HepG2 (cell line): ENCODE measurements around the gene SLC22A4. TPM values are rescaled to one million over a fixed set of nuclear protein-coding genes. Genes with fewer than 3 reads are reported as not detected.

Experiments
- ADNP ChIP-seq: sonication (generic); formaldehyde crosslinking; IDR thresholded peaks from 2 replicates; pipeline ENCODE4 v1.4.0; 2020; ENCODE audit warnings: missing genetic modification reagents
- AGO1 ChIP-seq: fragments of 200-400 bp; formaldehyde crosslinking; IDR thresholded peaks from 2 replicates; pipeline ENCODE4 v1.6.1; 2017; ENCODE audit warnings: mild to moderate bottlenecking, low read depth, low read length, moderate library complexity; ENCODE audit not compliant: poor library complexity, severe bottlenecking
- AGO2 ChIP-seq: fragments of 200-400 bp; formaldehyde crosslinking; optimal IDR thresholded peaks from 2 replicates; pipeline ENCODE3; 2017; ENCODE audit warnings: mild to moderate bottlenecking, low read depth, low read length, moderate library complexity
- ARNT2 ChIP-seq: sonication (generic); formaldehyde crosslinking; IDR thresholded peaks from 2 replicates; pipeline ENCODE4 v1.8.0; 2022; ENCODE audit warnings: mild to moderate bottlenecking, low read depth, missing genetic modification reagents, moderate library complexity
- ERF ChIP-seq: IDR thresholded peaks from 2 replicates; pipeline ENCODE4 v1.6.1; 2018; ENCODE audit warnings: missing biosample characterization, missing genetic modification reagents
- FOXO1 ChIP-seq: sonication (generic); formaldehyde crosslinking; IDR thresholded peaks from 2 replicates; pipeline ENCODE4 v1.4.0; 2020; ENCODE audit warnings: missing genetic modification reagents
- HNRNPL ChIP-seq: fragments of 200-400 bp; formaldehyde crosslinking; IDR thresholded peaks from 2 replicates; pipeline ENCODE4 v1.6.1; 2017; ENCODE audit warnings: mild to moderate bottlenecking, low read depth, low read length
- HNRNPUL1 ChIP-seq: fragments of 200-400 bp; formaldehyde crosslinking; IDR thresholded peaks from 2 replicates; pipeline ENCODE4 v1.6.1; 2017; ENCODE audit warnings: low read depth, mild to moderate bottlenecking, low read length, moderate library complexity
- MXI1 ChIP-seq: IDR thresholded peaks from 3 replicates; pipeline ENCODE4 v1.6.1; 2012; ENCODE audit warnings: low read depth, low read length, inconsistent platforms, borderline replicate concordance
- RBAK ChIP-seq: sonication (generic); formaldehyde crosslinking; IDR thresholded peaks from 2 replicates; pipeline ENCODE4 v1.5.1; 2020; ENCODE audit warnings: mild to moderate bottlenecking, missing genetic modification reagents
- REXO4 ChIP-seq: sonication (generic); formaldehyde crosslinking; IDR thresholded peaks from 2 replicates; pipeline ENCODE4 v1.8.0; 2022; ENCODE audit warnings: missing genetic modification reagents, mild to moderate bottlenecking, borderline replicate concordance
- ZFY ChIP-seq: sonication (generic); formaldehyde crosslinking; IDR thresholded peaks from 2 replicates; pipeline ENCODE4 v1.4.0; 2020; ENCODE audit warnings: missing genetic modification reagents
- ZMYM4 ChIP-seq: sonication (generic); formaldehyde crosslinking; IDR thresholded peaks from 2 replicates; pipeline ENCODE4 v1.8.1; 2023; ENCODE audit warnings: mild to moderate bottlenecking, missing genetic modification reagents
- ZNF138 ChIP-seq: sonication (generic); formaldehyde crosslinking; IDR thresholded peaks from 2 replicates; pipeline ENCODE4 v1.5.0; 2020; ENCODE audit warnings: mild to moderate bottlenecking, low read depth, missing genetic modification reagents
- ZNF235 ChIP-seq: sonication (generic); formaldehyde crosslinking; IDR thresholded peaks from 2 replicates; pipeline ENCODE4 v1.8.1; 2023; ENCODE audit warnings: mild to moderate bottlenecking, missing genetic modification reagents, borderline replicate concordance
- ZNF24 ChIP-seq: fragments of 450-650 bp; IDR thresholded peaks from 2 replicates; pipeline ENCODE4 v1.6.1; 2017; ENCODE audit warnings: antibody characterized with exemption, mild to moderate bottlenecking
- ZNF260 ChIP-seq: sonication (generic); formaldehyde crosslinking; IDR thresholded peaks from 2 replicates; pipeline ENCODE4 v1.4.0; 2020; ENCODE audit warnings: missing genetic modification reagents, low read depth, mild to moderate bottlenecking, borderline replicate concordance
- ZSCAN20 ChIP-seq: sonication (generic); formaldehyde crosslinking; IDR thresholded peaks from 2 replicates; pipeline ENCODE4 v1.4.0; 2020; ENCODE audit warnings: missing genetic modification reagents, mild to moderate bottlenecking, borderline replicate concordance
- polyA plus RNA-seq, 8 experiments: library from polyadenylated mRNA; depleted of rRNA in 3 of 8; stranded (reverse) in 7 of 8; unstranded in 1 of 8; fragments of >200 nt; fragmentation: Illumina TruSeq in 4 of 8; extraction: Trizol in 4 of 8; gene quantifications; 2 replicates each; pipeline versions ENCODE4 v1.2.1 to v1.2.3, GENCODE V29; 2011 to 2016; ENCODE audit warnings: low read depth in 4 of 8, missing spikeins in 1 of 8, mixed read lengths in 1 of 8; ENCODE audit not compliant: insufficient read depth in 1 of 8
- total RNA-seq, 5 experiments: library from RNA; depleted of rRNA; stranded (reverse); fragments of >200 nt; fragmentation: Illumina TruSeq; extraction: Trizol; gene quantifications; 2 replicates each; pipeline ENCODE4 v1.2.3, GENCODE V29; 2016; ENCODE audit warnings: low read depth in 1 of 5
- TF ChIP-seq, protein P1 (sequence below): sonication (generic); formaldehyde crosslinking; conservative IDR thresholded peaks from 2 replicates; pipeline ENCODE4 v1.5.0; 2020; ENCODE audit warnings: missing genetic modification reagents
- TF ChIP-seq, protein P2 (sequence below): IDR thresholded peaks from 2 replicates; pipeline ENCODE4 v1.6.1; 2016; ENCODE audit warnings: mild to moderate bottlenecking
- TF ChIP-seq, protein P3 (sequence below): IDR thresholded peaks from 2 replicates; pipeline ENCODE4 v1.6.1; 2016; ENCODE audit warnings: low read depth, control low read depth
- TF ChIP-seq, protein P4 (sequence below): sonication (generic); formaldehyde crosslinking; IDR thresholded peaks from 2 replicates; pipeline ENCODE4 v1.4.0; 2020; ENCODE audit warnings: low read depth, mild to moderate bottlenecking, missing genetic modification reagents

The SLC22A4 gene
- total and polyA plus RNA-seq, 2 of the 13 experiments (the other 11 are each of a cell fraction or from before 2014, with no cell fraction given) = 0.33 to 0.62 TPM

DNA sequence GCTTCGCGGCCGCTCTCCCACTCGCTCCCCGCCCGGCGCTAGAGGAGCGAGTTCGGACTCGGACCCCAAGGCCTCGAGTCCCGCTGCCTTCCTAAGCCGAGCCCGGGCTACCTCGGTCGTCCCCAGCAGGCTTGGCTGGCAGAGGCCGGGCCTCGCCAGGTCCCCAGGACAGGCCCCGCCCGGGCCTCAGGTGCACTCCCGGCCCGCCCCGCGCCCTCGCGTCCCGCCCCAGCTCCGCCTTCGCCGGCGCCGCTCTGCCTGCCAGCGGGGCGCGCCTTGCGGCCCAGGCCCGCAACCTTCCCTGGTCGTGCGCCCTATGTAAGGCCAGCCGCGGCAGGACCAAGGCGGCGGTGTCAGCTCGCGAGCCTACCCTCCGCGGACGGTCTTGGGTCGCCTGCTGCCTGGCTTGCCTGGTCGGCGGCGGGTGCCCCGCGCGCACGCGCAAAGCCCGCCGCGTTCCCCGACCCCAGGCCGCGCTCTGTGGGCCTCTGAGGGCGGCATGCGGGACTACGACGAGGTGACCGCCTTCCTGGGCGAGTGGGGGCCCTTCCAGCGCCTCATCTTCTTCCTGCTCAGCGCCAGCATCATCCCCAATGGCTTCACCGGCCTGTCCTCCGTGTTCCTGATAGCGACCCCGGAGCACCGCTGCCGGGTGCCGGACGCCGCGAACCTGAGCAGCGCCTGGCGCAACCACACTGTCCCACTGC is 75.4 kb downstream of the SLC22A4 start, which contains the start of gene SLC22A5 (continued):
- TF ChIP-seq HNRNPL (0 out of 2 replicates have a peak, but pooled peaks have one; percentile 30), ERF (CRISPR knock-in tag) (peak; percentile 77), ZNF260 (CRISPR knock-in tag) (no peak), RBAK (no peak), ZFY (CRISPR knock-in tag) (peak; percentile 99), REXO4 (0 out of 2 replicates have a peak, but pooled peaks have one; percentile 68), ARNT2 (CRISPR knock-in tag) (peak; percentile 89), ZMYM4 (CRISPR knock-in tag) (peak; percentile 49; the same call in 1 of the 2 replicates), AGO2 (no peak), ZNF235 (CRISPR knock-in tag) (no peak), AGO1 (no peak), MXI1 (peak; percentile 51; the same call in 1 of the 3 replicates), HNRNPUL1 (no peak), ZSCAN20 (CRISPR knock-in tag) (no peak; the same call in 1 of the 2 replicates), ADNP (CRISPR knock-in tag) (no peak; the same call in 1 of the 2 replicates), FOXO1 (CRISPR knock-in tag) (peak; percentile 31; the same call in 1 of the 2 replicates), ZNF24 (no peak), ZNF138 (CRISPR knock-in tag) (peak; percentile 88; the same call in 1 of the 2 replicates)
- TF ChIP-seq, protein P1, sequence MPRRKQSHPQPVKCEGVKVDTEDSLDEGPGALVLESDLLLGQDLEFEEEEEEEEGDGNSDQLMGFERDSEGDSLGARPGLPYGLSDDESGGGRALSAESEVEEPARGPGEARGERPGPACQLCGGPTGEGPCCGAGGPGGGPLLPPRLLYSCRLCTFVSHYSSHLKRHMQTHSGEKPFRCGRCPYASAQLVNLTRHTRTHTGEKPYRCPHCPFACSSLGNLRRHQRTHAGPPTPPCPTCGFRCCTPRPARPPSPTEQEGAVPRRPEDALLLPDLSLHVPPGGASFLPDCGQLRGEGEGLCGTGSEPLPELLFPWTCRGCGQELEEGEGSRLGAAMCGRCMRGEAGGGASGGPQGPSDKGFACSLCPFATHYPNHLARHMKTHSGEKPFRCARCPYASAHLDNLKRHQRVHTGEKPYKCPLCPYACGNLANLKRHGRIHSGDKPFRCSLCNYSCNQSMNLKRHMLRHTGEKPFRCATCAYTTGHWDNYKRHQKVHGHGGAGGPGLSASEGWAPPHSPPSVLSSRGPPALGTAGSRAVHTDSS (CRISPR knock-in tag) = no peak
- TF ChIP-seq, protein P2, sequence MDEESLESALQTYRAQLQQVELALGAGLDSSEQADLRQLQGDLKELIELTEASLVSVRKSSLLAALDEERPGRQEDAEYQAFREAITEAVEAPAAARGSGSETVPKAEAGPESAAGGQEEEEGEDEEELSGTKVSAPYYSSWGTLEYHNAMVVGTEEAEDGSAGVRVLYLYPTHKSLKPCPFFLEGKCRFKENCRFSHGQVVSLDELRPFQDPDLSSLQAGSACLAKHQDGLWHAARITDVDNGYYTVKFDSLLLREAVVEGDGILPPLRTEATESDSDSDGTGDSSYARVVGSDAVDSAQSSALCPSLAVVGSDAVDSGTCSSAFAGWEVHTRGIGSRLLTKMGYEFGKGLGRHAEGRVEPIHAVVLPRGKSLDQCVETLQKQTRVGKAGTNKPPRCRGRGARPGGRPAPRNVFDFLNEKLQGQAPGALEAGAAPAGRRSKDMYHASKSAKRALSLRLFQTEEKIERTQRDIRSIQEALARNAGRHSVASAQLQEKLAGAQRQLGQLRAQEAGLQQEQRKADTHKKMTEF = peak; percentile 89
- TF ChIP-seq, protein P3, sequence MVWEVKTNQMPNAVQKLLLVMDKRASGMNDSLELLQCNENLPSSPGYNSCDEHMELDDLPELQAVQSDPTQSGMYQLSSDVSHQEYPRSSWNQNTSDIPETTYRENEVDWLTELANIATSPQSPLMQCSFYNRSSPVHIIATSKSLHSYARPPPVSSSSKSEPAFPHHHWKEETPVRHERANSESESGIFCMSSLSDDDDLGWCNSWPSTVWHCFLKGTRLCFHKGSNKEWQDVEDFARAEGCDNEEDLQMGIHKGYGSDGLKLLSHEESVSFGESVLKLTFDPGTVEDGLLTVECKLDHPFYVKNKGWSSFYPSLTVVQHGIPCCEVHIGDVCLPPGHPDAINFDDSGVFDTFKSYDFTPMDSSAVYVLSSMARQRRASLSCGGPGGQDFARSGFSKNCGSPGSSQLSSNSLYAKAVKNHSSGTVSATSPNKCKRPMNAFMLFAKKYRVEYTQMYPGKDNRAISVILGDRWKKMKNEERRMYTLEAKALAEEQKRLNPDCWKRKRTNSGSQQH (CRISPR knock-in tag) = no peak
- TF ChIP-seq, protein P4, sequence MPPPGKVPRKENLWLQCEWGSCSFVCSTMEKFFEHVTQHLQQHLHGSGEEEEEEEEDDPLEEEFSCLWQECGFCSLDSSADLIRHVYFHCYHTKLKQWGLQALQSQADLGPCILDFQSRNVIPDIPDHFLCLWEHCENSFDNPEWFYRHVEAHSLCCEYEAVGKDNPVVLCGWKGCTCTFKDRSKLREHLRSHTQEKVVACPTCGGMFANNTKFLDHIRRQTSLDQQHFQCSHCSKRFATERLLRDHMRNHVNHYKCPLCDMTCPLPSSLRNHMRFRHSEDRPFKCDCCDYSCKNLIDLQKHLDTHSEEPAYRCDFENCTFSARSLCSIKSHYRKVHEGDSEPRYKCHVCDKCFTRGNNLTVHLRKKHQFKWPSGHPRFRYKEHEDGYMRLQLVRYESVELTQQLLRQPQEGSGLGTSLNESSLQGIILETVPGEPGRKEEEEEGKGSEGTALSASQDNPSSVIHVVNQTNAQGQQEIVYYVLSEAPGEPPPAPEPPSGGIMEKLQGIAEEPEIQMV (CRISPR knock-in tag) = peak; percentile 90
